Measurements from ENCODE around the gene ZBED3.

Gene ZBED3

GRCh38 chr5:77046416-77047073, 40.5 kb downstream of the ZBED3 start:
- Histone ChIP-seq H3K27ac (ENCODE audit: low read depth, low read length) (no peak overlapping the region), H3K4ac (ENCODE audit: low read depth, low read length) (no peak overlapping the region), H3K79me1 (ENCODE audit: low read length) (no peaks in the 10 kb centered on the region), H3K4me3 (ENCODE audit: low read length) (no peak overlapping the region), H3K4me1 (ENCODE audit: control insufficient read depth, low read depth, low read length) (no peaks in the 10 kb centered on the region), H2BK120ac (ENCODE audit: low read depth, low read length) (no peak overlapping the region), H3K79me2 (ENCODE audit: control insufficient read depth, insufficient read depth, low read length) (no peaks in the 10 kb centered on the region), H2BK15ac (replicated peaks; ENCODE audit: low read depth) (no peak overlapping the region), H3K56ac (ENCODE audit: low read length) (no peak overlapping the region), H4K8ac (ENCODE audit: low read depth, low read length) (no peak overlapping the region), H2BK5ac (ENCODE audit: low read length) (no peak overlapping the region), H3K4me2 (ENCODE audit: low read length) (no peak overlapping the region), H3K36me3 (ENCODE audit: control insufficient read depth, insufficient read depth, low read length) (no peaks in the 10 kb centered on the region), H3K18ac (ENCODE audit: low read length) (no peak overlapping the region), H4K5ac (ENCODE audit: low read length) (no peak overlapping the region), H3K23ac (ENCODE audit: low read length) (no peak overlapping the region), H3K27me3 (ENCODE audit: insufficient read depth, low read length, poor library complexity) (no peaks in the 10 kb centered on the region), H2AK5ac (ENCODE audit: low read length) (no peak overlapping the region), H3K9ac (ENCODE audit: low read length) (no peak overlapping the region)
- DNase-seq: no peak
- WGBS (ENCODE audit: extremely low coverage, insufficient coverage, low lambda C conversion rate): no CpG with 5 or more reads among the region's 1 CpG

- no peak overlapping the region for H2BK120ac ChIP-seq (ENCODE audit: low read depth, low read length)
- no peak overlapping the region for H3K56ac ChIP-seq (ENCODE audit: low read length)
- H3K27me3 ChIP-seq (ENCODE audit: insufficient read depth, low read length, poor library complexity): no peaks in the 10 kb centered on the region
- no peak overlapping the region for H3K4ac ChIP-seq (ENCODE audit: low read depth, low read length)
- no peak overlapping the region for H3K23ac ChIP-seq (ENCODE audit: low read length)
- WGBS (ENCODE audit: extremely low coverage, insufficient coverage, low lambda C conversion rate): no CpG with 5 or more reads among the region's 1 CpG
- H3K4me1 ChIP-seq (ENCODE audit: control insufficient read depth, low read depth, low read length): peaks cover 2% of the 10 kb centered on the region
- no peak overlapping the region for H3K9ac ChIP-seq (ENCODE audit: low read length)
- H3K36me3 ChIP-seq (ENCODE audit: control insufficient read depth, insufficient read depth, low read length): peaks cover 2% of the 10 kb centered on the region
- no peak overlapping the region for H3K4me2 ChIP-seq (ENCODE audit: low read length)
- H3K18ac ChIP-seq (ENCODE audit: low read length): no peak overlapping the region
- no peak overlapping the region for H3K27ac ChIP-seq (ENCODE audit: low read depth, low read length)
- H3K79me2 ChIP-seq (ENCODE audit: control insufficient read depth, insufficient read depth, low read length): no peaks in the 10 kb centered on the region
- DNase-seq: no peak
- H2AK5ac ChIP-seq (ENCODE audit: low read length): no peak overlapping the region
- no peak overlapping the region for H3K4me3 ChIP-seq (ENCODE audit: low read length)
- no peak overlapping the region for H2BK15ac ChIP-seq (replicated peaks; ENCODE audit: low read depth)
- peaks cover 2% of the 10 kb centered on the region for H3K79me1 ChIP-seq (ENCODE audit: low read length)
- no peak overlapping the region for H4K5ac ChIP-seq (ENCODE audit: low read length)
- no peak overlapping the region for H2BK5ac ChIP-seq (ENCODE audit: low read length)
- H4K8ac ChIP-seq (ENCODE audit: low read depth, low read length): no peak overlapping the region
Observed at GRCh38 chr5:77035950-77036349, 51.1 kb downstream of the ZBED3 start.

GRCh38 chr5:77033338-77033737, 53.7 kb downstream of the ZBED3 start:
- no CpG with 5 or more reads among the region's 5 CpGs for WGBS (ENCODE audit: extremely low coverage, insufficient coverage, low lambda C conversion rate)
- Histone ChIP-seq H2BK15ac (replicated peaks; ENCODE audit: low read depth) (no peak overlapping the region), H3K23ac (ENCODE audit: low read length) (peak overlapping the region; percentile 37)

GRCh38 chr5:77032635-77033034, 54.5 kb downstream of the ZBED3 start:
- no peak overlapping the region for H3K9ac ChIP-seq (ENCODE audit: low read length)
- H4K8ac ChIP-seq (ENCODE audit: low read depth, low read length): no peak overlapping the region
- no peak overlapping the region for H2BK120ac ChIP-seq (ENCODE audit: low read depth, low read length)
- no peak overlapping the region for H3K4ac ChIP-seq (ENCODE audit: low read depth, low read length)
- no peaks in the 10 kb centered on the region for H3K36me3 ChIP-seq (ENCODE audit: control insufficient read depth, insufficient read depth, low read length)
- no peaks in the 10 kb centered on the region for H3K79me2 ChIP-seq (ENCODE audit: control insufficient read depth, insufficient read depth, low read length)
- no peak overlapping the region for H3K27ac ChIP-seq (ENCODE audit: low read depth, low read length)
- H3K79me1 ChIP-seq (ENCODE audit: low read length): peaks cover 2% of the 10 kb centered on the region
- no peak overlapping the region for H4K5ac ChIP-seq (ENCODE audit: low read length)
- H3K56ac ChIP-seq (ENCODE audit: low read length): no peak overlapping the region
- H2BK5ac ChIP-seq (ENCODE audit: low read length): no peak overlapping the region
- no peak for DNase-seq
- H3K4me1 ChIP-seq (ENCODE audit: control insufficient read depth, low read depth, low read length): peaks cover 2% of the 10 kb centered on the region
- H2BK15ac ChIP-seq (replicated peaks; ENCODE audit: low read depth): no peak overlapping the region
- no peaks in the 10 kb centered on the region for H3K27me3 ChIP-seq (ENCODE audit: insufficient read depth, low read length, poor library complexity)
- H3K4me2 ChIP-seq (ENCODE audit: low read length): no peak overlapping the region
- no CpG with 5 or more reads among the region's 4 CpGs for WGBS (ENCODE audit: extremely low coverage, insufficient coverage, low lambda C conversion rate)
- no peak overlapping the region for H3K4me3 ChIP-seq (ENCODE audit: low read length)
- H2AK5ac ChIP-seq (ENCODE audit: low read length): no peak overlapping the region
- no peak overlapping the region for H3K18ac ChIP-seq (ENCODE audit: low read length)
- no peak overlapping the region for H3K23ac ChIP-seq (ENCODE audit: low read length)

More at GRCh38 chr5:77033338-77033737, 53.7 kb downstream of the ZBED3 start:
- H3K27ac ChIP-seq (ENCODE audit: low read depth, low read length): no peak overlapping the region
- H3K56ac ChIP-seq (ENCODE audit: low read length): no peak overlapping the region
- no peak overlapping the region for H3K4me2 ChIP-seq (ENCODE audit: low read length)
- no peak overlapping the region for H2AK5ac ChIP-seq (ENCODE audit: low read length)
- peaks cover 2% of the 10 kb centered on the region for H3K79me1 ChIP-seq (ENCODE audit: low read length)
- no peak overlapping the region for H2BK120ac ChIP-seq (ENCODE audit: low read depth, low read length)
- no peak overlapping the region for H4K5ac ChIP-seq (ENCODE audit: low read length)
- no peak overlapping the region for H3K4ac ChIP-seq (ENCODE audit: low read depth, low read length)
- no peak overlapping the region for H3K18ac ChIP-seq (ENCODE audit: low read length)
- H3K36me3 ChIP-seq (ENCODE audit: control insufficient read depth, insufficient read depth, low read length): no peaks in the 10 kb centered on the region
- H4K8ac ChIP-seq (ENCODE audit: low read depth, low read length): no peak overlapping the region
- H3K4me1 ChIP-seq (ENCODE audit: control insufficient read depth, low read depth, low read length): peaks cover 2% of the 10 kb centered on the region
- no peak overlapping the region for H3K4me3 ChIP-seq (ENCODE audit: low read length)
- H3K9ac ChIP-seq (ENCODE audit: low read length): no peak overlapping the region
- H3K79me2 ChIP-seq (ENCODE audit: control insufficient read depth, insufficient read depth, low read length): no peaks in the 10 kb centered on the region
- H2BK5ac ChIP-seq (ENCODE audit: low read length): no peak overlapping the region
- no peaks in the 10 kb centered on the region for H3K27me3 ChIP-seq (ENCODE audit: insufficient read depth, low read length, poor library complexity)
- DNase-seq: peak; percentile 3

- Histone ChIP-seq H3K79me1 (ENCODE audit: low read length) (peaks cover 2% of the 10 kb centered on the region), H3K4me1 (ENCODE audit: control insufficient read depth, low read depth, low read length) (peaks cover 2% of the 10 kb centered on the region), H3K9ac (ENCODE audit: low read length) (no peak overlapping the region), H3K4ac (ENCODE audit: low read depth, low read length) (no peak overlapping the region), H2BK5ac (ENCODE audit: low read length) (no peak overlapping the region), H3K27ac (ENCODE audit: low read depth, low read length) (no peak overlapping the region), H3K27me3 (ENCODE audit: insufficient read depth, low read length, poor library complexity) (no peaks in the 10 kb centered on the region), H2BK15ac (replicated peaks; ENCODE audit: low read depth) (no peak overlapping the region), H3K23ac (ENCODE audit: low read length) (no peak overlapping the region), H2BK120ac (ENCODE audit: low read depth, low read length) (no peak overlapping the region), H3K36me3 (ENCODE audit: control insufficient read depth, insufficient read depth, low read length) (no peaks in the 10 kb centered on the region), H3K4me2 (ENCODE audit: low read length) (no peak overlapping the region), H2AK5ac (ENCODE audit: low read length) (no peak overlapping the region), H3K4me3 (ENCODE audit: low read length) (no peak overlapping the region), H3K79me2 (ENCODE audit: control insufficient read depth, insufficient read depth, low read length) (no peaks in the 10 kb centered on the region), H4K5ac (ENCODE audit: low read length) (no peak overlapping the region), H3K56ac (ENCODE audit: low read length) (no peak overlapping the region), H3K18ac (ENCODE audit: low read length) (no peak overlapping the region), H4K8ac (ENCODE audit: low read depth, low read length) (no peak overlapping the region)
- WGBS (ENCODE audit: extremely low coverage, insufficient coverage, low lambda C conversion rate): no CpG with 5 or more reads among the region's 3 CpGs
- no peak for DNase-seq
Observed at GRCh38 chr5:77031891-77032290, 55.2 kb downstream of the ZBED3 start.
